ENCODE results near the gene CDKN2A. TPM values are rescaled to one million over a fixed set of nuclear protein-coding genes. Genes with fewer than 3 reads are reported as not detected.

The CDKN2A gene
- total RNA-seq, 1 experiment from 2014 or later, result 0.57 TPM

GRCh38 chr9:22002038-22002437, 7.8 kb upstream of the CDKN2A start (continued):
- no peak for TF ChIP-seq ATF6 (CRISPR knock-in tag; IDR thresholded peaks at IDR 0.05)
- TF ChIP-seq JUN (CRISPR knock-in tag; IDR thresholded peaks at IDR 0.05), result no peak
- no peak for TF ChIP-seq TP53 (CRISPR knock-in tag; IDR thresholded peaks at IDR 0.05)

GRCh38 chr9:21998026-21998425, 3.8 kb upstream of the CDKN2A start:
- peaks cover 94% of the 10 kb centered on the region for H3K27me3 Mint-ChIP-seq (ENCODE audit: low read depth)
- CTCF ChIA-PET, result interaction anchor here (0.8 to 4.2 kb wide), 2 partner anchors 11 to 43 kb away, joined by 3 to 19 read pairs; partner anchors contain the start of gene CDKN2B

More at GRCh38 chr9:21998026-21998425, 3.8 kb upstream of the CDKN2A start:
- Mint-ChIP-seq H3K9me3 (no peaks in the 10 kb centered on the region), H3K36me3 (no peaks in the 10 kb centered on the region), H3K4me1 (peaks cover 35% of the 10 kb centered on the region), H3K27ac (no peak overlapping the region), H3K4me3 (no peak overlapping the region)
- POLR2A ChIA-PET, result no interaction called here
- no peak for ATAC-seq
- TF ChIP-seq RELA (CRISPR knock-in tag; IDR thresholded peaks at IDR 0.05; ENCODE audit: borderline replicate concordance), result no peak
- TF ChIP-seq ZMAT4 (CRISPR knock-in tag; IDR thresholded peaks at IDR 0.05), result no peak
- no peak for TF ChIP-seq HMGXB4 (CRISPR knock-in tag; IDR thresholded peaks at IDR 0.05)
- TF ChIP-seq MLX (CRISPR knock-in tag; IDR thresholded peaks at IDR 0.05), result no peak
- TF ChIP-seq NFE2L1 (CRISPR knock-in tag; IDR thresholded peaks at IDR 0.05), result no peak
- TF ChIP-seq ERG (CRISPR knock-in tag; IDR thresholded peaks at IDR 0.05), result no peak
- no peak for TF ChIP-seq HMGA2 (CRISPR knock-in tag; IDR thresholded peaks at IDR 0.05)
- no peak for TF ChIP-seq CTCF (IDR thresholded peaks at IDR 0.05)
- TF ChIP-seq MYBL2 (CRISPR knock-in tag; IDR thresholded peaks at IDR 0.05), result no peak
- no peak for TF ChIP-seq CBFB (CRISPR knock-in tag; IDR thresholded peaks at IDR 0.05; ENCODE audit: low read depth)
- TF ChIP-seq FOXJ3 (CRISPR knock-in tag; IDR thresholded peaks at IDR 0.05; ENCODE audit: borderline replicate concordance), result no peak
- TF ChIP-seq ZBTB43 (CRISPR knock-in tag; IDR thresholded peaks at IDR 0.05), result no peak
- TF ChIP-seq ZBTB21 (CRISPR knock-in tag; IDR thresholded peaks at IDR 0.05; ENCODE audit: borderline replicate concordance), result no peak
- no peak for TF ChIP-seq ZNF219 (CRISPR knock-in tag; IDR thresholded peaks at IDR 0.05; ENCODE audit: borderline replicate concordance)
- TF ChIP-seq ZNF396 (CRISPR knock-in tag; IDR thresholded peaks at IDR 0.05; ENCODE audit: borderline replicate concordance), result no peak
- no peak for TF ChIP-seq AR (CRISPR knock-in tag; IDR thresholded peaks at IDR 0.05)
- TF ChIP-seq JAZF1 (CRISPR knock-in tag; IDR thresholded peaks at IDR 0.05), result no peak
- DNase-seq (ENCODE audit: low spot score), result no peak

Measured in WTC11 (cell line).